Activated T-cell treated with anti-CD3 and anti-CD28 coated beads, Interleukin-2, amount 50 U/mL, for 72 hours (primary cell): ENCODE data around the gene ASB4. TPM values are rescaled to one million over a fixed set of nuclear protein-coding genes. Genes with fewer than 3 reads are reported as not detected.
"Not testable (repeated sequence)": the region's sequence is repeated elsewhere in the genome, so short reads cannot be mapped to it uniquely, and the experiment has no call there.

ENCODE experiments used
- ATAC-seq, 2 donors: fragments of 150-1000 bp; cut with Tn5 transposase; replicated peaks in 1 of 2; 2 replicates each; pipeline ENCODE4 v1.10.0; 2021; ENCODE audit warnings: moderate library complexity in 2 of 2, mild to moderate bottlenecking in 1 of 2
- DNase-seq, 2 donors: peaks; one replicate each; pipeline ENCODE4 v3.0.0; 2021 to 2022; ENCODE audit warnings: mixed read lengths in 1 of 2
- H3K27ac Mint-ChIP-seq: one replicate; pipeline ENCODE4 v1.8.0; 2022; ENCODE audit warnings: mild to moderate bottlenecking, moderate library complexity, mixed read lengths
- H3K27me3 Mint-ChIP-seq: one replicate; pipeline ENCODE4 v1.8.0; 2022; ENCODE audit warnings: low read depth, mixed read lengths
- H3K36me3 Mint-ChIP-seq, 2 donors: one replicate each; pipeline ENCODE4 v1.8.0; 2022; ENCODE audit warnings: mixed read lengths in 2 of 2, mild to moderate bottlenecking in 1 of 2; ENCODE audit not compliant: insufficient read depth in 2 of 2
- H3K4me1 Mint-ChIP-seq: one replicate; pipeline ENCODE4 v1.8.0; 2022; ENCODE audit warnings: low read depth, mixed read lengths
- H3K4me3 Mint-ChIP-seq, 2 donors: one replicate each; pipeline ENCODE4 v1.8.0; 2022; ENCODE audit warnings: mild to moderate bottlenecking in 2 of 2, mixed read lengths in 2 of 2, moderate library complexity in 2 of 2
- H3K9me3 Mint-ChIP-seq, 2 donors: one replicate each; pipeline ENCODE4 v1.8.0; 2022; ENCODE audit warnings: mixed read lengths in 2 of 2
- total RNA-seq, 2 donors: library from RNA; stranded (reverse); gene quantifications; one replicate each; pipeline ENCODE4 v1.2.3, GENCODE V29; 2022

Gene ASB4
- total RNA-seq, 2 donors from 2014 or later, result not detected

DNA sequence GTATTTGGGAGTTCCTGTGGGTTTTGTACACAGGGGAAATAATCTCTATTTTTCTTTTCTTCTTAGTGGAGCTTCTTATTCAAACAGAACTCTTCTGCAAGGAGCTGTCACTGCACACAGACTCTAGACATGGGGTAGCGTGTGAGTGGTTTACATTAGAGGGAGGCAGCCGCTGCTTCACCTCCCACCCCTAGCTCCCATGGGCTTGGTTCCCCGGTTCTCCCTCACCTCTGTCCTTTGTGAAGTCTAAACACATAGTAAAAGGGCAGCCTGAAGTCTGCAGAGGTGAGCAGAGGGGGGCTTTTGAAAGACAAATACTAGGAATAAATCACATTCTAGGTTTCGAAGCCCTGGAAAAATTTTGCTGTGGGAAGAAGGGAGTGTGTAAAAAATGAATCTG lies 5.5 kb downstream of the ASB4 start:
- no peaks in the 10 kb centered on the region for H3K27me3 Mint-ChIP-seq
- no peaks in the 10 kb centered on the region for H3K36me3 Mint-ChIP-seq
- no peak overlapping the region for H3K27ac Mint-ChIP-seq
- H3K9me3 Mint-ChIP-seq, result no peaks in the 10 kb centered on the region
- DNase-seq (no peak), ATAC-seq (no peak)
- no peak overlapping the region for H3K4me3 Mint-ChIP-seq
- no peaks in the 10 kb centered on the region for H3K4me1 Mint-ChIP-seq

DNA sequence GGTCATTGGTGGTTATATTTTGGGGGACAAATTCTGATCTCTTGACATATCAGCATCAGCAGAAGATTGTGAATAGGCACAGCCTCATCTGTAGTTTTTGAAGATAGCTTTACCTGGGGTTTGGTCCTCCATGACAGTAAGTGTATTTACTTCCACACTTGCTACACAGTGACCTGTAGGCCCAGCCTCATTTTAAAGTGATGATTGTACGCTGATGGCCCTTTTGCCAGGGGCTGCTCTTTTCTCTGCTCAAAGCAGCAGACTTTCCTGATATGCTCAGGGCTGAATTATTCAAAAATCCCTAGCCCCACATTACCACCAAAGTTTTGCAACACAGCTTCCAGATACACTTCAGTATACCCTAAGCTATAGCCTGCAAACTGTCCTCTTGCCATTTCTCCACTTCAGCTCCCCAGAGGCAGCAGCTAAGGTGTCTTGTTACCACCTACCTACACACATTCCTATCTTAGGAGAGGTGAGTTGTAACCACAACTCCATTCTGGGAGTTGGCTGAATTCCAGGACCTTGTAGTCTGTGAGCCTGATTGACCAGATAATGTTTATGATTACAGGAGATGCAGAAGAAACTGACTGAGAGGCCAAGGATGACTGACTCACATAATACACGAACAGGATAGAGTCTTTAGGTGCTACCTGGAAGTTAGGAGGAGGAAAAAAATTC lies 6.0 kb downstream of the ASB4 start:
- H3K27me3 Mint-ChIP-seq, result no peaks in the 10 kb centered on the region
- H3K27ac Mint-ChIP-seq, result no peak overlapping the region
- H3K36me3 Mint-ChIP-seq, result no peaks in the 10 kb centered on the region
- DNase-seq (no peak), ATAC-seq (no peak)
- H3K4me1 Mint-ChIP-seq, result no peaks in the 10 kb centered on the region
- no peaks in the 10 kb centered on the region for H3K9me3 Mint-ChIP-seq
- H3K4me3 Mint-ChIP-seq, result no peak overlapping the region

DNA sequence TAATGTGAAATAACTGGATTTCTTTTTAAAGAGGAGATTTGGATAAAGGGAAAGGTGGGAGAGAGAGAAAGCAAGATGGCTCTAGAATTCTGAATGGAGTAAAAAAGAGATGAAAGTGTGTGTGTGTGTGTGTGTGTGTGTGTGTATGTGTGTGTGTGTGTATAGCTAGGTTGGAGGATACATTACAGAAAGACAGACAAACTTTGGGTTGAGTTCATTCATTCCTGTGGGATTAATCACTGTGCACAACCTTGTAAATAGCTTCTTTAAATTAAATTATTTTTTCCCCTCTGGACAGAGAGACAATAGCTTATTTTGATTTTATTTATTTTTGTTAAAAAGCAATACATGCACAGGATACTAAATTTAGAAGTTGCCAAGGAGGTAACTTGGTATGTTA lies 7.5 kb downstream of the ASB4 start:
- no peaks in the 10 kb centered on the region for H3K36me3 Mint-ChIP-seq
- no peaks in the 10 kb centered on the region for H3K27me3 Mint-ChIP-seq
- no peaks in the 10 kb centered on the region for H3K4me1 Mint-ChIP-seq
- no peak overlapping the region for H3K27ac Mint-ChIP-seq
- ATAC-seq (no peak), DNase-seq (no peak)
- no peak overlapping the region for H3K4me3 Mint-ChIP-seq
- H3K9me3 Mint-ChIP-seq, result no peaks in the 10 kb centered on the region

DNA sequence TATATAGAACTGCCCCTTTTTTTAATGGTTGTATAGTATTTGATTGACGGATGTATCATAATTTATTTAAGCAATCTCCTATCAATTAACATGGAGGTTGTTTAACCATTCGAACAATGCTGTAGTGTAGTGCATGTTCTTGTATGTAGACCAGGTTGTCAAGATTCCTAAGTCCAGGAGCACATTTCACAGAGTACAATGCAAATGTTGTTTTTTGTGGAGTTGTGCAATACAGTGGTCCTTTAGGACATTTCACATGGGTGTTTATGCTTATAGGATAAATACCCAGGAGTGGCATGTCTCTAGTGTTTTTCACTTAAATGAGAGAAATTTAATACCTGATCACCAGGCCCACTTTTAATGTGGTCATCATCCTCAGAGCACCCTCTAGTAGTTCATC lies 8.1 kb downstream of the ASB4 start:
- no peak for ATAC-seq
- H3K4me3 Mint-ChIP-seq, result no peak overlapping the region
- H3K27me3 Mint-ChIP-seq, result no peaks in the 10 kb centered on the region
- no peaks in the 10 kb centered on the region for H3K36me3 Mint-ChIP-seq
- peak overlapping the region; percentile 56 for H3K27ac Mint-ChIP-seq
- no peaks in the 10 kb centered on the region for H3K9me3 Mint-ChIP-seq
- no peaks in the 10 kb centered on the region for H3K4me1 Mint-ChIP-seq
- DNase-seq, result no peak

DNA sequence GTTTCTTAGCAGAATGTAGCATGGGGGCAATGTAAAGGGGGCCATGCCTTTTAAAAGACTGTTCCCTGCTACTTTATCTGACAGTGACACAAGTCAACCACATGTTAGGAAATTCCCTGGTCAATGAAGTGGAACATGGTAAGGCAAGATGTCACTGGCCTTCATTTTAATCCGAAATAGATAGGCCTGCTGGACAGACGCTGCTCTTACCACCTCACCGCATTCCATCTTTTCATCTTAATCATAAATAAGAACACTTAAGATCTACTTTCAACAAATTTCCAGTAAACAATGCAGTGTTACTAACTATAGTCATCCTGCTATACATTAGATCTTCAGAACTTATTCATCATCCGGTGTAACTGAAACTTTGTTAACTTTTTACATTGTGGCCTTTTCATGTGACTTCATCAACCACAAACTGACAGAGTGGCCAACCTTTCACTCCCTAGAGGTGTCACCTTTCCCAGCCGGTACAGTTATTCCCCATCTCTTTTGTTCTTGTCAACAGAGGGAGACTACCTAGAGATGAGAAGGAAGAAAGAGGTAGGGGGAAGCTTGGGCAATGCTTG lies 15.6 kb downstream of the ASB4 start:
- Mint-ChIP-seq H3K36me3 (peaks cover 0 to 2% of the 10 kb centered on the region in 2 donors), H3K27me3 (no peaks in the 10 kb centered on the region), H3K4me1 (peaks cover 28% of the 10 kb centered on the region), H3K27ac (peak overlapping the region; percentile 77), H3K4me3 (peak overlapping the region; percentile 53 to 75), H3K9me3 (no peaks in the 10 kb centered on the region)
- DNase-seq (peak; percentile 38 to 46), ATAC-seq (peak; percentile 92 to 94)

DNA sequence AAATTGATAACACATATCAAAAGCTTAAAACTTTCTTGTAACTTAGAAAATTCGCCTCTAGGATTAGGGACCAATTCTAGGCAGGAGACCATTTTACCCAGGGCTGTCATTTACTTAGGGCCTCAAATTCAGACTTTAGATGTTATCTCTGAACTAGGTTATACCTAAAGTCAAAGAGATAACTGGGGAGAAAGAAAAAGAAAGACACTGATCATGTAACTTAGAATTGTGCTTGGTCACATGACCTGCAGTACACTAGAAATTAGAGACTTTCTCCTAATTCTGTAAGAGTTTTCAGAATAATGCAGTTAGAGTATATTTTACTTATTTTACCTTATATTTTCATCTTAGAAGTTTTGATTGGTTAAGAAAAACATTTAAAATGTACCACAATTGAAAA lies 16.7 kb downstream of the ASB4 start:
- H3K36me3 Mint-ChIP-seq, result peaks cover 0 to 2% of the 10 kb centered on the region in 2 donors
- ATAC-seq, result no peak
- H3K4me1 Mint-ChIP-seq, result peaks cover 28% of the 10 kb centered on the region
- no peaks in the 10 kb centered on the region for H3K27me3 Mint-ChIP-seq
- DNase-seq, result no peak
- no peak overlapping the region for H3K4me3 Mint-ChIP-seq
- no peaks in the 10 kb centered on the region for H3K9me3 Mint-ChIP-seq
- no peak overlapping the region for H3K27ac Mint-ChIP-seq

DNA sequence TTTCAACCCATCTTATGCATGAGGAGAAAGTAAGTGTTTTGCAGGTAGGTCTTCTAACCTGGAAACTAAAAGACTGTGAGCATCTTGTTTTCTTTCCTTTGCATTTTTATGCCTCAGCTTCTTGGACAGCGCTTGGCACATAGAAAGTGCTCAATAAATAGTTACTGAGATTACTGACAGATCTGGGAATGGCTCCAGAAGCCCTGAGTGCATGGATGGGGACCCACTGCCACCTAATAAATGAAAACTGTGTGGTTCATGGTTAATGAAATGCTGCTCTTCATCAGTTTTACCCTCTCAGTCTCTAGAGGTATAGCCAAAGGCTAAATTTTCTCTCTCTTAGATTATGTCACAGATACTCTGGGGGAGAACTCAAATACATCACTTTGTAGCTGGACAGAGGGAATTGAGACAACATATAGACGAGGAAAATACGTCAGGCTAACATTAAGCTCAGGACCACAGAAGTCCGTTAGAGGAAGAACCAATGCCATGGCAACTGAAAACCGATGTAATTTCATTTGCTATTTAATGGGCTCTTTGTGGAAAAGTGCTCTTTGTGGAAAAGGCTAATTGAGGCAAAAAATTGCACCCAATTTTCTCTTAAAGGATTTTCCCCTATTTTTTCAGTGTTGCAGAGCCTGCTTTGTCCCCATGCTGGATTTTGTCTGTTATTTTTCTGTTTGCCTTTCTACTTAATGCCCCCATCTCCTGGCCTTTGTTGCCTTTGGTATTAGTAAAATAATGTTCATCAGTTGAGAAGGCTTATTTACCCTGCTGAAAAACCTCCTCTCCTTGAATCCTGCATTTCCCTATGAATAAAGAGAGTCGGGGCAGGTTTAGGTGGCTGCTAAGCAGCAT lies 17.8 kb downstream of the ASB4 start:
- Mint-ChIP-seq H3K9me3 (no peaks in the 10 kb centered on the region), H3K27me3 (no peaks in the 10 kb centered on the region), H3K27ac (no peak overlapping the region), H3K36me3 (peaks cover 0 to 2% of the 10 kb centered on the region in 2 donors), H3K4me1 (peaks cover 28% of the 10 kb centered on the region), H3K4me3 (no peak overlapping the region)
- no peak for DNase-seq
- no peak for ATAC-seq

DNA sequence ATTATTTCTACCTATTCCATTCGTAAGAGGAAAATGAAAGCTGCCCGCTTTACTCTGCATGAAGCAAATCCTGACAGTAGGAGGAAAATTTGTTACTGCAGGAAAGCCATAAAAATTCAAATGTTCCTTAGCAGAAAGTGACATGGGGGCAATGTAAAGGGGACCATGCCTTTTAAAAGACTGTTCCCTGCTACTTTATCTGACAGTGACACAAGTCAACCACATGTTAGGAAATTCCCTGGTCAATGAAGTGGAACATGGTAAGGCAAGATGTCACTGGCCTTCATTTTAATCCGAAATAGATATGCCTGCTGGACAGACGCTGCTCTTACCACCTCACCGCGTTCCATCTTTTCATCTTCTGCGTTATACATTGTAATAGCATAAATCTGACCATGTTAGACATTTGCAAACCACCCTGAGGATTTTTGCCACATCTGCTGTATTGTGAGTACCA lies 18.4 kb downstream of the ASB4 start:
- H3K27ac Mint-ChIP-seq, result not testable (repeated sequence)
- H3K4me1 Mint-ChIP-seq, result peaks cover 25% of the 10 kb centered on the region

DNA sequence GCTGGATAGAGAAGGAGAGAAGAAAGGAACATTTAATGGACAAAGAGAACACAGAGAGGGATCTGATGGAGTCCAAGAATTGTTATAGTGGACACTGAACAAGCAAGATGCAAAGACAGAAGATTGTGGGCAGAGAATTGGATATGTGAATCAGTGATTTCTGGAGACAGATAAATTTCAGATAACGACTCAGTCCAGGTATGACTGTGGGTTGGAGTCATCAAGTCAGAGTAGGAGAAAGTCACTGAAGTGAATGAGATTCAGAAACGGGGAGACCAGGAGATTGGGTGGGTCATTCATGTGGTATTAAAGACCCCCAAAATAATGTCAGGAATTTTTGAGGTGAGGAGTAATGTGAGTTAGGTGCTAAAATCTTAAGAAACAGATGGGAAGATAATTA lies 23.0 kb downstream of the ASB4 start:
- Mint-ChIP-seq H3K4me1 (no peaks in the 10 kb centered on the region), H3K36me3 (no peaks in the 10 kb centered on the region), H3K27me3 (peaks cover 1% of the 10 kb centered on the region), H3K9me3 (no peaks in the 10 kb centered on the region), H3K4me3 (no peak overlapping the region), H3K27ac (no peak overlapping the region)
- DNase-seq (no peak), ATAC-seq (peak; percentile 58 to 62)

More for the DNA sequence above, 18.4 kb downstream of the ASB4 start:
- H3K36me3 Mint-ChIP-seq, DNase-seq, H3K9me3 Mint-ChIP-seq, H3K27me3 Mint-ChIP-seq, ATAC-seq, H3K4me3 Mint-ChIP-seq: not testable (repeated sequence)

DNA sequence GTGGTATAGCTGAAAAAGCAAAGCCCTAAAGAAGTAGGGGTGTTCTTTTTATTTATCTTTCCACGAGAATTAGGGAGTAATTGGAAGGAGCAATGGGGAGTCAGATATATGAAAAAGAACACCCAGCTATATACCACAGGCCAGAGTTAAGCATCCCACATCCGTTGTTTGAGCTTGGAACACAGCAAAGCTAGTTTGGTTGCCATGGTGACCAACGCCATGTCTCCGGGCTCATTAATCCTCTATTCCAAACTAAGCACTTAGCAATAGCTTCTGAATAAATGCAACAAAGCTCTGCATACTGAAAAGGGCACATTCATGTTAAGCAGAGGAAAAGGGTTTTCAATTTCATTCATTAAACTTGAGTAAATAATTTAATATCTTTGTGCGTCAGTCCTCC lies 23.5 kb downstream of the ASB4 start:
- Mint-ChIP-seq H3K27me3 (peaks cover 6% of the 10 kb centered on the region), H3K27ac (no peak overlapping the region), H3K9me3 (no peaks in the 10 kb centered on the region), H3K36me3 (no peaks in the 10 kb centered on the region), H3K4me3 (no peak overlapping the region), H3K4me1 (no peaks in the 10 kb centered on the region)
- DNase-seq, result peak in 1 of 2 donors; percentile 2
- peak in 1 of 2 donors; percentile 41 for ATAC-seq

DNA sequence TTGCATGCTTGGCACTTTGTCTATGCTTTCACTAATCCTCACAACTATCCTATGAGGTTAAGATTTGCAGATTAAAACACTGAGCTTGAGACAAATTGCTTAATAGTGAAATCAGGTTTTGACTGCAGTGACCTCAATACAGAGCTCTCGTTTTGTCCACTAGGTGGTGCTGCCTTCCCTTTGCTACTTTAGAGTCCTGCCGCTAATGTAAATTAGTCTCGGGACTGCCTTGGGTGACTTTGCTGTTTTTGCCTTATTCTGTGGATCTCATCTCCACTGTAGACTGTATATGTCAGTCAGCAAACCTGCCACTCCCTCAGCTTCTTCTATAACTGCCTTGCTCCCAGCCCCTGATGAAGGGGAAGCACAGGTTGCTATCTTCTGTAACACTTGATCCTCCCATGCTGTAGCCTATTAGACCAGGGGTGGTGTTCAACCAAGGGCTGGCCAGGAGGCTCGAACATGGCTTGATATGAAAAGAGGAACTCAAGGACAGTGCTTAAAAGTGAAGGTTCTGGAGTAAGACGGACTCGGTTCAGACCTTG lies 26.0 kb downstream of the ASB4 start:
- peaks cover 9% of the 10 kb centered on the region for H3K27me3 Mint-ChIP-seq
- DNase-seq (peak; percentile 58 to 61), ATAC-seq (peak; percentile 79 to 86)
- no peaks in the 10 kb centered on the region for H3K4me1 Mint-ChIP-seq
- no peaks in the 10 kb centered on the region for H3K36me3 Mint-ChIP-seq
- peak overlapping the region in 1 of 2 donors; percentile 27 for H3K4me3 Mint-ChIP-seq
- H3K9me3 Mint-ChIP-seq, result no peaks in the 10 kb centered on the region
- no peak overlapping the region for H3K27ac Mint-ChIP-seq

DNA sequence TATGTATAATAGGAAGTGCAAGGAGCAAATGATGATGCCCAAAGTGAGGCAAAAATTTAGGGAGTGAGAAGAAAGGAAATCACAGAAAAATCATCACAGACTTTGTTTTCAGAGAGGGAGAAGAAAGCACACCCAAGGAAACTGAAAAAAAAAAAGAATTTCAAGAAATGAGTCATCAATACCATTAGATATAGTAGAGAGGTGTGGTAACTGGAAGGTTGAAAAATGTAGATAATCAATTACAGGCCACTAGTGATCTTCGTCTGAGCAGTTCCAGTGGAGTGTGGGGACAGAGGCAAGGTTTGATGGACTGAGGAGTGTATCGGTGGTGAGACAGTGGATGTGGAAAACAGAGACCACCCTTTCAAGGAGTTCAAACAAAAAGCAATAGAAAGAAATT lies 31.7 kb downstream of the ASB4 start:
- Mint-ChIP-seq H3K36me3 (no peaks in the 10 kb centered on the region), H3K27ac (no peak overlapping the region), H3K27me3 (peaks cover 9% of the 10 kb centered on the region), H3K9me3 (no peaks in the 10 kb centered on the region), H3K4me3 (no peak overlapping the region), H3K4me1 (no peaks in the 10 kb centered on the region)
- ATAC-seq (no peak), DNase-seq (no peak)

DNA sequence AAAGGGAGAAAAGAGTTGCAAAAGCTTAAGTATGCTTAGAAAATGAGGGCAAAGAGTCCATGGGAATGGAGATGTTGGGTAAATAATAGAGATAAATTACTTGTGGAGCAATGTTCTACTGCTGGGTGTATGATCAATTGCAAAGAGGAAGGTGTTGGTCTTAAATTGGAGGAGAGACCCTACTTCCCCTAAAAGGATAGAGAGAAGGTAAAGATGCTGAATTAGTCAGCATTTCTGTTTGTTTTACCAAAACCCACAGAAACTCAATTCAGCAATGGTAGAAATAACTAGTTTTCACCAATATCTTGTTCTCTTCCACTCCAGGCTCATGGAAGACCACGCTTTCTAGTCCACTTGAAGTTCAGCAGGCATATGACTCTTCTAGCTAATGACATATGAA lies 32.1 kb downstream of the ASB4 start:
- Mint-ChIP-seq H3K4me3 (no peak overlapping the region), H3K36me3 (no peaks in the 10 kb centered on the region), H3K4me1 (no peaks in the 10 kb centered on the region), H3K27ac (no peak overlapping the region), H3K9me3 (no peaks in the 10 kb centered on the region), H3K27me3 (peaks cover 9% of the 10 kb centered on the region)
- DNase-seq (no peak), ATAC-seq (no peak)
